ENCODE results near the gene ACBD4.
"Not testable (repeated sequence)": the region's sequence is repeated elsewhere in the genome, so short reads cannot be mapped to it uniquely, and the experiment has no call there.

ACBD4 gene

DNA sequence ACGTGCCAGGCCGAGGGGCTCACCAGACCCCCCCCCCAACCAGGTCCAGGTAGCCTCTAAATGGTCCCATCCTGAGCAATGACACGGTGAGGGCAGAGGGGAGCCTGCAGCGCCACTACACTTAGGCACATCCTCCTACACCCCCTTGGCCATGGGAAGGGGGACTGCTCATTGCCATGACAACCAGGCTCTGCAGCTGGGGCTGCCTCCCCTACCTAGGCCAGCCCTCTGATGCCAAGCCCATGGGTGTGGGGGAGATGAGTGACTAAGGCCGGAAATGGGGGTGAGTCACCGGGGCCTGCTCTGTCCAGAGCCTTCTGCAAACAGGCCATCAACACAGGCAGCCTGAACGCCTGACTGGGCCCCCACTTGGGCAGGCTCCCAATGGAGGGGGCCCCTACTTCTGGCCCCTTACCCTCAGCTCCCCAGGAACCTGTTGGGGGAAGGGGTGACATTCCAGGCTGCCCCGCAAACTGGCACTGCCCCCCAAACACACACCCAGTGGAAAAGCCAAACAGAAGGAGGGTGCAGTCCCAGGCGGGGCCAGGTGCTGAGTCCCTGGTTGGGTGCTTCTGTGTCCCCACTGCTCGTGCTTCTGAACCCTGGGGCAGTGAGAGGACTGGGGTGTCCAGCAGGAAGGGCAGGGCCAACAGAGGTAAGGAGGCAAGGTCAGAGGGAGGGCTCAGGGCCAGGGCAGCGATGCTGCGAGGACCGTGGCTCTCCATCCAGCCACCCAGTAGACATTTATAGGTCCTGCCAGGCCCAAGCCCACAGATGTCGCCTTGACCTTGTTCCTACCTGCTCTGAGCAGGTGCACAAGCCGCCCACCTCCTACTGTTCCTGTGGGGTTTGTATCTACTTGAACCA, 11.3 kb upstream of the ACBD4 start:
- TF ChIP-seq TAF1 (IDR thresholded peaks at IDR 0.05; ENCODE audit: borderline replicate concordance, low read depth, low read length) (no peak), POLR2AphosphoS5 (IDR thresholded peaks at IDR 0.05; ENCODE audit: low read depth, low read length) (no peak), POLR2A (IDR thresholded peaks at IDR 0.05; ENCODE audit: low read depth, low read length) (no peak)
- no peak for DNase-seq (ENCODE audit: insufficient read length)
- FAIRE-seq: no peak

DNA sequence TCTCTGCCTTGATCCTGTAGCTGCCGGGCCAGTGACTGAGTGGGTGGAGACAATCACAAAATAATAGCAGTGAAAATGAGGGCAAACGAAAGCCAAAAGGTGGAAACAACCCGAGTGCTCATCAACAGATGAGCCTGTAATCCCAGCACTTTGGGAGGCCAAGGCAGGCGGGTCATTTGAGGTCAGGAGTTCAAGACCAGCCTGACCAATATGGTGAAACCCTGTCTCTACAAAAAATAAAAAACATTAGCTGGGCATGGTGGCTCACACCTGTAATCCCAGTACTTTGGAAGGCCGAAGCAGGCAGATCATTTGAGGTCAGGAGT, 10.7 kb upstream of the ACBD4 start:
- DNase-seq (ENCODE audit: insufficient read length); FAIRE-seq: not testable (repeated sequence)

DNA sequence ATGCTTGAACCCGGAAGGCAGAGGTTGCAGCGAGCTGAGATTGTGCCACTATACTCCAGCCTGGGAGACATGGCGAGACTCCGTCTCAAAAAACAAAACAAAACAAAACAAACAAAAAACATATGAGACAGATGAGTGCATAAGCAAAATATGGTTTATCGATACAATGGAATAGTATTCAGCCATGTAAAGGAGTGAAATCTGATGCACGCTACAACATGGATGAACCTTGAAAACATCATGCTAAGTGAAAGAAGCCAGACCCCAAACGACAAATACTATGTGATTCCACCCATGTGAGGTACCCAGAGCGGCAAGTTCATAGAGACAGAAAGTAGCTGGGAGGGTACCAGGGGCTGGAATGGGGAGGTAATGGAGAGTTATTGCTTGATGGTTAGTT, 10.0 kb upstream of the ACBD4 start:
- FAIRE-seq (no peak), DNase-seq (ENCODE audit: insufficient read length) (no peak)
- TF ChIP-seq TAF1 (IDR thresholded peaks at IDR 0.05; ENCODE audit: borderline replicate concordance, low read depth, low read length) (no peak), POLR2A (IDR thresholded peaks at IDR 0.05; ENCODE audit: low read depth, low read length) (no peak), POLR2AphosphoS5 (IDR thresholded peaks at IDR 0.05; ENCODE audit: low read depth, low read length) (no peak)

DNA sequence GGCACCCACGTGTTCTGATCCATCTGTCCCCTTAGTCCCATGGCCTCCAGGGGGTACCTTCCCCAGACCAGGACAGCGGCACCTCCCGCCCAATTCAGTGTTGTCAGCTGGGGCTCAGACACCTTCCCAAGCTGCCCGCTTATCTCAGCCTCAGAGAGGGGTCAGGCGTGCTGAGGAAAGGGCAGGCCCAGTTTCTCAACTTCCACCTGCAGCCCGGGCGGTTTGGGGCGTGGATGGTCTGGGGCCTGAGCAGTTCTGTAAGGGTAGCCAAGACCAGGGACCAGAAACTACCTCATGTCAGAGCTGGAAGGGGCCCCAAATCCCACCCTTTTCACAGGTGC, 8.3 kb upstream of the ACBD4 start:
- FAIRE-seq (no peak), DNase-seq (ENCODE audit: insufficient read length) (no peak)
- TF ChIP-seq POLR2A (IDR thresholded peaks at IDR 0.05; ENCODE audit: low read depth, low read length) (no peak), POLR2AphosphoS5 (IDR thresholded peaks at IDR 0.05; ENCODE audit: low read depth, low read length) (no peak), TAF1 (IDR thresholded peaks at IDR 0.05; ENCODE audit: borderline replicate concordance, low read depth, low read length) (no peak)

DNA sequence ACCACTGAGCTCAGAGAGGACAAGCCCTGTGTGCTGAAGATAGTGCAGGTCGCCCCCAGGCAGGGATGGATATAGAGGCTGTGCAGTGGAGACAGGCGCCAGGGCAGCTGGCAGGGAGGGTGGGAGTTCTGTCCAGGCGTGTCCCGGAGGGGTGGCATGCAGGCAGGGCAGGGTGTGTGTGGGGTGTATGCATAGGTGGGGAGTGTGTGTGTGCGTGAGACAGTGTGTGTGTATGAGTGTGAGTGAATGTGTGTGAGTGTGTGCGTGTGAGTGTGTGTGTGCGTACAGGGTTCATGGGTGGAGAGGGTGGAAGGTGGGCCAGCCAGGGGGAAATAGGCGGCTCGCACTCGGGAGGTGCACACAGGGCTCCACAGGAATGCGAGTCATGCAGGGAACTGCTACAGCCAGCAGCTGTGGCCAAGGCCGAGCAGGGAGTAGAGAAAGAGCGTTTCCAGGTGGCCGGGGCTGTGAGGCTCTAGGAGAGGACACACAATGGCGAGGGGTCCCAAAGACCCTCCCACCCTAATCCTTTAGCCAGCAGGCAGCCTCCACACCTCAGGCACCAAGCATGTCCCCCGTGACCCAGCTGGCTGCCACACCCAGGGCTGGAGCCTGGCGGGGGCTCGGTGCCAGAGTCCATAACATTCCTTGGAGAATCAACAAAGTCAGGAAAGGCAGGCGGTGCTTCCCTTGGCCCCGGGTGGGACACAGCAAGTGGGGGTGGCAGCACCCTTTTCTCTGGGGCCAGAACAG, 7.8 kb upstream of the ACBD4 start:
- DNase-seq (ENCODE audit: insufficient read length) (no peak), FAIRE-seq (no peak)
- TF ChIP-seq POLR2A (IDR thresholded peaks at IDR 0.05; ENCODE audit: low read depth, low read length) (no peak), TAF1 (IDR thresholded peaks at IDR 0.05; ENCODE audit: borderline replicate concordance, low read depth, low read length) (no peak), POLR2AphosphoS5 (IDR thresholded peaks at IDR 0.05; ENCODE audit: low read depth, low read length) (no peak)

DNA sequence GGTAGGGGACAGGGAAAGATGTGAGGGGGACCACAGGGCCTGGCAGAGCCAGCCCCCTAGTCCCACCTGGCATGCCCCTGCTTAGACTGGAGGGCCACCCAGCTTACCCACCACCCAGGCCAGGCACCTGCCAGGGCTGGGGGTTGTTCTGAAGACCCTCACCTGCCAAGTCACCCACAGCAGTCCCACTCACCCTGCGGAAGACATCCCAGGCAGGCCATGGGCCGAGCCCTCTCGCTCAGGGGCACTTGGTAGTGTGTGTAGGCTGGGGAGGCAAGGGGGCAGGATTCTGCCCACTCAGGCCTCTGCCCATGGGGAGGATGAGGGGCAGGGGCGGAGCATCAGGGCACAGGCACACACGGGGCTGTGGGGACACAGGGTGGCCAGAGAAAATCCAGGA, 7.2 kb upstream of the ACBD4 start:
- no peak for DNase-seq (ENCODE audit: insufficient read length)
- no peak for FAIRE-seq
- TF ChIP-seq POLR2A (IDR thresholded peaks at IDR 0.05; ENCODE audit: low read depth, low read length) (no peak), TAF1 (IDR thresholded peaks at IDR 0.05; ENCODE audit: borderline replicate concordance, low read depth, low read length) (no peak), POLR2AphosphoS5 (IDR thresholded peaks at IDR 0.05; ENCODE audit: low read depth, low read length) (no peak)

DNA sequence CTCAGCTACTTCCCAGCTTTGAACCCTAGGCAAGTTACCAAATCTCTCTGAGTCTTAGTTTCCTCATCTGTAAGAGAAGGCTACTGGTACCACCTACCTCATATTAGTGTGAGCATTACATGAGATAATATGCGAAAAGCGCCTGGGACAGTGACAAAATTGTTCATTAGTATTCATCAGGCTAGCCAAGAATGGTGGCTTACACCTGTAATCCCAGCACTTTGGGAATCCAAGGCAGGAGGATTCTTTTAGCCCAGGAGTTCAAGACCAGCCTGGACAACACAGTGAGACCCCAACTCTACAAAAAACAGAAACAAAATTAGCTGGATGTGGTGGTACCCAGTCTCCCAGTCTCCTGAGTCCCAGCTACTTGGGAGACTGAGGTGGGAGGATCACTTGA, 6.5 kb upstream of the ACBD4 start:
- TF ChIP-seq TAF1 (IDR thresholded peaks at IDR 0.05; ENCODE audit: borderline replicate concordance, low read depth, low read length) (no peak), POLR2A (IDR thresholded peaks at IDR 0.05; ENCODE audit: low read depth, low read length) (no peak), POLR2AphosphoS5 (IDR thresholded peaks at IDR 0.05; ENCODE audit: low read depth, low read length) (no peak)
- DNase-seq (ENCODE audit: insufficient read length) (no peak), FAIRE-seq (no peak)

DNA sequence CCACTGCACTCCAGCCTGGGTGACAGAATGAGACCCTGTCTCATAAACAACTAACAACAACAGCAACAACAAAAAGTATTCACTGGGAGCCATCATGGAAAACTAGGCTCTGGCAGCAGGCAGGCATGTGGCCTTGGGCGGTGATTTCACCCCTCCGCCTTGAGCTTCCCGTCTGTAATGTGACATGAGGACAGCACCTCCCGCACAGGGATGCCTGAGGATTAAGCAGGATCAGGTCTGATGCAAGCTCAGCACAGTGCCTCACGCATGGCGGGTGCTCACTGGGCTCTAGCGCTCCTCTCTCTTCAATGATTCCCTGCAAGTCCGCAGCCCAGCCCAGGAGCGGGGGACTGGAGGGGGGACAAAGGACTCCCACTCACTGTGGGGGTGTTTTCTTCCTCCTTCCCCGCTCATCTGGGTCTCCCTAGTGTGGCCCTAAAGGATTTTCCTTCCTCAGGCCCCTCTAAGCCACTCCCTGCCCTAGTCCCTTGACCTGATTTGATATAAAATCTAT, 6.0 kb upstream of the ACBD4 start:
- TF ChIP-seq POLR2AphosphoS5 (IDR thresholded peaks at IDR 0.05; ENCODE audit: low read depth, low read length): no peak
- no peak for TF ChIP-seq POLR2A (IDR thresholded peaks at IDR 0.05; ENCODE audit: low read depth, low read length)
- TF ChIP-seq TAF1 (IDR thresholded peaks at IDR 0.05; ENCODE audit: borderline replicate concordance, low read depth, low read length): no peak
- no peak for DNase-seq (ENCODE audit: insufficient read length)
- FAIRE-seq: no peak

DNA sequence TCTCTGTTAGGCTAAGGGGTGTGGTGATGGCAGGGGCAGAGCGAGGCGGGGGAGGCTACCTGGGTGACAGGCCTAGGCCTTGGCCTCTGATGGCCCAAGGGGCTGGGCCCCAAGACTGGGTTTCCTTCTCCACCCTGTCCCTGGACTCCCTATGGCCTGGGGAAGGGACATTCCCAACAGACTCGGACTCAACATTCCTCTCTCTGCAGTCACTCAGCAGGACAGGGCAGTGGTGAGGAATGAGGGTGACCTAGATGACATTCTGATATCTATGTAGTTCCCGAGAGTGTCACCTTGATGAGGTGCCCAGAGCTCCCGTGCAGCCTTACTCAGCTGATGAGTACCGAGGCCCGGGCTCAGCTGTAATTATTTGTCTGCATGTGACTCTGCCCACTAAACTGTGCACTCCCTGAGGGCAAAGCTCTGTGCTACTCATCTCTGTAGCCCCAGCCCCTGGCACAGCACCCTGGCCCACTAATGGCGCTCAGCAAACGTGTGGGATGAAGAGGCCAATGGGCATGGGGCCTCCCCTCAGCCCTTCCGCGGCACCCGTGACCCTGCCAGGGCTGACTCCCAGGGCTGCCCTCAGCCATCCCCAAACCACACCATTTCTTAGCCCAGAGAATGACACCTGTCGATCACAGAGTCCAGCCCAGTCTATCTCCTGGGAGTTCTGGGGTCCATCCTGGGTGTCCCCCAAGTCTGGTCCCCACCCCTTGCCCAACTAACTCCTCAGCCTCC, 5.4 kb upstream of the ACBD4 start:
- no peak for FAIRE-seq
- no peak for DNase-seq (ENCODE audit: insufficient read length)
- TF ChIP-seq POLR2AphosphoS5 (IDR thresholded peaks at IDR 0.05; ENCODE audit: low read depth, low read length): no peak
- no peak for TF ChIP-seq POLR2A (IDR thresholded peaks at IDR 0.05; ENCODE audit: low read depth, low read length)
- TF ChIP-seq TAF1 (IDR thresholded peaks at IDR 0.05; ENCODE audit: borderline replicate concordance, low read depth, low read length): no peak

DNA sequence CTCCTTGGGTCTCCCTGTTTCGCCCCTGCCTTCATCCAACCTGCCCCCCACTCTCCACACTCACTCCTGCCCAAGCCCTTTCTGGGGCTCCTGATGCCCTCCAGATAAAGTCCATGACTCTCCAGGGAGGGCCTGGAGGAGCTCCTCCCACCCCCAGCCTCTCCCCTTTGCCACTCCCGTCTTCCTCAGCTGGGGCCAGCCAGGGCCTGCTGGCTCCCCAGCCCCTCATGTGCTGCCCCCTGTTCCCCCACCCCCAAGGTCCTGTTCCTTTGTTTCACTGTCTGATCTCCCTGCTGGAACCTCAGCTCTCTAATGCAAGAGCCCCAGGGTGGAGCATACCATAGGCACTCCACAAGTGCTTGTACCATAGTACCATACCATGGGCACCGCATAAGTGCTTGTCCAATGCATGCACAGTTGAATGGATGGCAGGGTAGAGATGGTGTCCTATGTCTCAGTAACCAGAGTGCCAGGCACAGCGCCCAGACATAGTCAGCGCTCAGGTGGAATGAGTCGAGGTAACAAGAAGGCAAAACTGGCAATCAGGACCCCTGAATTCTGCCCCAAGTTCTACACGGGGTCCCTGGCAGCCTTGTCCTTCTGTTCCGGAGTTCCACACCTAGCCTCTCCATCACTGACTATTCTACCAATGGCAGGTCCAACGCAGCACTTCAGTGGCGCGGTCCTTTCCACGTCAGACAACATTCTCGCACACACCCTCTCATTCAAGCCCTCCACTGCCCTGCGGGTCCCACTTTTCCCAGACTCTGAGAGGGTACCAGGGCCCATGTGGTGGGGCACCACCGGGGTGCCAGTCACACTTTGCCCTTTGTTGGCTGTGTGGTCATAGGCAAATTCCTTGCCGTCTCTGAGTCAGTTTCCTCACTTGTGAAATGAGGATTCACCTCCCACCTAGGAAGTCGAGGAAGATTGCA, 4.5 kb upstream of the ACBD4 start:
- FAIRE-seq (no peak), DNase-seq (ENCODE audit: insufficient read length) (no peak)
- TF ChIP-seq TAF1 (IDR thresholded peaks at IDR 0.05; ENCODE audit: borderline replicate concordance, low read depth, low read length) (no peak), POLR2A (IDR thresholded peaks at IDR 0.05; ENCODE audit: low read depth, low read length) (no peak), POLR2AphosphoS5 (IDR thresholded peaks at IDR 0.05; ENCODE audit: low read depth, low read length) (no peak)
